ACC112 (cell line): ENCODE results near the gene COMTD1.

Experiments
- H2AFZ ChIP-seq: fragments of 200-600 bp; sonication (generic); one replicate; pipeline ENCODE4 v1.6.0; 2017; ENCODE audit warnings: antibody characterized with exemption, low read length; ENCODE audit not compliant: unreplicated experiment
- H3K27ac ChIP-seq: fragments of 200-600 bp; sonication (generic); 2 replicates; pipeline ENCODE4 v1.5.1; 2014; ENCODE audit warnings: low read depth, mild to moderate bottlenecking, antibody characterized with exemption, low read length, moderate library complexity
- H3K27me3 ChIP-seq: fragments of 200-600 bp; sonication (generic); 2 replicates; pipeline ENCODE4 v1.6.1; 2014; ENCODE audit warnings: mild to moderate bottlenecking, antibody characterized with exemption, low read length, moderate library complexity, mixed read lengths; ENCODE audit not compliant: insufficient read depth
- H3K36me3 ChIP-seq: fragments of 200-600 bp; sonication (generic); 2 replicates; pipeline ENCODE4 v1.6.1; 2016; ENCODE audit warnings: mild to moderate bottlenecking, antibody characterized with exemption, low read length, moderate library complexity, mixed read lengths; ENCODE audit not compliant: insufficient read depth
- H3K4me1 ChIP-seq: fragments of 200-600 bp; sonication (generic); one replicate; pipeline ENCODE4 v1.6.1; 2016; ENCODE audit warnings: low read length, mixed read lengths; ENCODE audit not compliant: insufficient read depth, unreplicated experiment, control insufficient read depth
- H3K4me3 ChIP-seq: fragments of 200-600 bp; sonication (generic); 2 replicates; pipeline ENCODE4 v1.5.1; 2014; ENCODE audit warnings: mild to moderate bottlenecking, low read depth, low read length
- H3K79me2 ChIP-seq: fragments of 200-600 bp; sonication (generic); one replicate; pipeline ENCODE4 v1.6.0; 2016; ENCODE audit warnings: low read length; ENCODE audit not compliant: control insufficient read depth, unreplicated experiment, insufficient read depth

Gene COMTD1

GRCh38 chr10:75235375-75236177, at the start of gene COMTD1:
Gene COMTD1 (minus strand): TSS chr10:75235957. CDS start chr10:75235928, 29 bp downstream.
- Histone ChIP-seq H3K4me3 (peak within 1 kb of the TSS; percentile 95), H3K27me3 (no peaks in the 10 kb centered on the region), H3K36me3 (peaks cover 18% of the 10 kb centered on the region), H2AFZ (peak within 1 kb of the TSS; percentile 85), H3K4me1 (peaks cover 2% of the 10 kb centered on the region), H3K79me2 (peaks cover 3% of the 10 kb centered on the region), H3K27ac (no peak within 1 kb of the TSS)

- Histone ChIP-seq H3K79me2 (no peaks in the 10 kb centered on the region), H3K27me3 (peaks cover 66% of the 10 kb centered on the region), H3K27ac (no peak overlapping the region), H2AFZ (no peak overlapping the region), H3K36me3 (no peaks in the 10 kb centered on the region), H3K4me1 (no peaks in the 10 kb centered on the region), H3K4me3 (no peak overlapping the region)
Measured at GRCh38 chr10:75283671-75284470, 48.1 kb upstream of the COMTD1 start.

GRCh38 chr10:75283078-75283670, 47.4 kb upstream of the COMTD1 start:
- H3K36me3 ChIP-seq, result no peaks in the 10 kb centered on the region
- no peak overlapping the region for H3K4me3 ChIP-seq
- H3K27ac ChIP-seq, result no peak overlapping the region

GRCh38 chr10:75281974-75282373, 46.2 kb upstream of the COMTD1 start:
- no peak overlapping the region for H3K27ac ChIP-seq
- H3K79me2 ChIP-seq, result no peaks in the 10 kb centered on the region
- H3K36me3 ChIP-seq, result no peaks in the 10 kb centered on the region
- peaks cover 57% of the 10 kb centered on the region for H3K27me3 ChIP-seq
- H3K4me3 ChIP-seq, result no peak overlapping the region
- H2AFZ ChIP-seq, result no peak overlapping the region
- H3K4me1 ChIP-seq, result no peaks in the 10 kb centered on the region

More at GRCh38 chr10:75283078-75283670, 47.4 kb upstream of the COMTD1 start:
- Histone ChIP-seq H3K79me2 (no peaks in the 10 kb centered on the region), H3K27me3 (peaks cover 66% of the 10 kb centered on the region), H3K4me1 (no peaks in the 10 kb centered on the region), H2AFZ (no peak overlapping the region)

GRCh38 chr10:75280236-75280635, 44.5 kb upstream of the COMTD1 start:
- Histone ChIP-seq H2AFZ (no peak overlapping the region), H3K27ac (no peak overlapping the region), H3K4me1 (no peaks in the 10 kb centered on the region)

GRCh38 chr10:75276069-75276872, 40.5 kb upstream of the COMTD1 start:
- H3K36me3 ChIP-seq, result no peaks in the 10 kb centered on the region
- H3K79me2 ChIP-seq, result no peaks in the 10 kb centered on the region
- no peaks in the 10 kb centered on the region for H3K4me1 ChIP-seq
- no peak overlapping the region for H3K4me3 ChIP-seq
- no peak overlapping the region for H3K27ac ChIP-seq
- peaks cover 12% of the 10 kb centered on the region for H3K27me3 ChIP-seq
- H2AFZ ChIP-seq, result no peak overlapping the region

More at GRCh38 chr10:75280236-75280635, 44.5 kb upstream of the COMTD1 start:
- Histone ChIP-seq H3K27me3 (peaks cover 43% of the 10 kb centered on the region), H3K4me3 (no peak overlapping the region), H3K36me3 (no peaks in the 10 kb centered on the region), H3K79me2 (no peaks in the 10 kb centered on the region)

- Histone ChIP-seq H3K4me1 (no peaks in the 10 kb centered on the region), H3K4me3 (no peak overlapping the region), H3K27me3 (no peaks in the 10 kb centered on the region), H3K79me2 (no peaks in the 10 kb centered on the region), H2AFZ (no peak overlapping the region), H3K27ac (no peak overlapping the region), H3K36me3 (no peaks in the 10 kb centered on the region)
Measured at GRCh38 chr10:75272896-75273295, 37.1 kb upstream of the COMTD1 start.

GRCh38 chr10:75272094-75272493, 36.3 kb upstream of the COMTD1 start:
- Histone ChIP-seq H3K27me3 (no peaks in the 10 kb centered on the region), H3K4me3 (no peak overlapping the region), H3K4me1 (no peaks in the 10 kb centered on the region), H3K79me2 (no peaks in the 10 kb centered on the region), H3K27ac (no peak overlapping the region), H3K36me3 (no peaks in the 10 kb centered on the region), H2AFZ (no peak overlapping the region)

DNA sequence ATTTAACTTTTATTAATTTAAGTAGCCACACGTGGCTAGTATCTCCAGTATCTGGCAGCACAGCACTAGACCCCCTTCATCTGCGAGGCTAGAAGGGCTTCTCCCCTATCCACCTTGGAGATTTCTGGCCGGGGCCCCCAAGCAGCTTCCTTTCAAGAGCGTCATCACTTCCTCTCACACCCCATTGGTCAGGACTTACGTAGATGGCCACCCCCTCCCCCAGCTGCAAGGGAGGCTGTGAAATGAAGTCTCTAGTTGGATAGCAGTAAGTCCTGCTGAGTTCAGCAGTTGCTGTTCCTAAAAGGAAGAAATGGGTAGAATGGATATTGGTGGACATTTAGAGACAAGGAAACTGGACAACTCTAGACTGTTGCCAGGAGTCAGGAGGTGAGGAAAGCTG, 33.8 kb upstream of the COMTD1 start:
- Histone ChIP-seq H3K4me3 (no peak overlapping the region), H3K79me2 (no peaks in the 10 kb centered on the region), H3K4me1 (no peaks in the 10 kb centered on the region), H2AFZ (no peak overlapping the region), H3K27me3 (no peaks in the 10 kb centered on the region), H3K36me3 (no peaks in the 10 kb centered on the region), H3K27ac (no peak overlapping the region)

- no peaks in the 10 kb centered on the region for H3K36me3 ChIP-seq
- no peaks in the 10 kb centered on the region for H3K27me3 ChIP-seq
- H2AFZ ChIP-seq, result no peak overlapping the region
- H3K4me1 ChIP-seq, result no peaks in the 10 kb centered on the region
- H3K27ac ChIP-seq, result no peak overlapping the region
- no peak overlapping the region for H3K4me3 ChIP-seq
- no peaks in the 10 kb centered on the region for H3K79me2 ChIP-seq
Measured at GRCh38 chr10:75266945-75267344, 31.2 kb upstream of the COMTD1 start.
